ENCODE measurements around the gene ANP32D.

Gene ANP32D

DNA sequence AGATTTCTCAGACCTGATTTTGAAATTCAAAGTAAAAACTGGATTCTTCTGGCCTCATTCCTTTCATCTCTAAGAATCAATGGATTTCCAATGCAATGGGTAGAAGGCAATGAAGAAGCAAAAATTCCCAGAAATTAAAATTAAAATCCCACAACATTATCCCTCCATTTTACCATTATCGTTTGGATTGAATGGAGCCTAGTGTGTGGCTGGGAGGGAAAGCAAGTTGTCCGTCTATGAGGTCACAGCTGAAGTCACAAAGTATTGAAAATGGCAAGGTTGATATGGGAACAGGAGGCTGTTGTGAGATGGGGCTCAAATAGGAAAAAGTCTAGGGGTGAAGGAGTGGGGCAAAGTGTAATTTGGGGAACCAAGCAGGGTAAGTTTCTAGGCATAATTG is 9.8 kb downstream of the ANP32D start, which contains the start of gene C12orf54:
Gene C12orf54 (plus strand): TSS at position 301 of the 400 bp plus-strand sequence. CDS start 799 bp downstream, outside the sequence.
- Histone ChIP-seq H3K4me3 (ENCODE audit: low read depth, low read length) (no peak within 1 kb of the TSS), H3K4me1 (ENCODE audit: control insufficient read depth, insufficient read depth, low read length) (no peaks in the 10 kb centered on the region), H3K9me3 (ENCODE audit: control insufficient read depth, insufficient read depth, low read depth, low read length) (no peaks in the 10 kb centered on the region), H3K36me3 (ENCODE audit: control insufficient read depth in 2 of 2, insufficient read depth in 1 of 2, low read length in 2 of 2) (no peaks in the 10 kb centered on the region), H3K27ac (ENCODE audit: extremely low read depth, low read depth, low read length) (no peak within 1 kb of the TSS)
- POLR2A ChIA-PET, result no interaction called here
- TF ChIP-seq GLIS1 (tag by site-specific recombination; IDR thresholded peaks at IDR 0.05) (no peak), ZNF596 (tag by site-specific recombination; IDR thresholded peaks at IDR 0.05) (no peak), IKZF3 (tag by site-specific recombination; IDR thresholded peaks at IDR 0.05) (no peak)
- TF ChIP-seq, protein P1, sequence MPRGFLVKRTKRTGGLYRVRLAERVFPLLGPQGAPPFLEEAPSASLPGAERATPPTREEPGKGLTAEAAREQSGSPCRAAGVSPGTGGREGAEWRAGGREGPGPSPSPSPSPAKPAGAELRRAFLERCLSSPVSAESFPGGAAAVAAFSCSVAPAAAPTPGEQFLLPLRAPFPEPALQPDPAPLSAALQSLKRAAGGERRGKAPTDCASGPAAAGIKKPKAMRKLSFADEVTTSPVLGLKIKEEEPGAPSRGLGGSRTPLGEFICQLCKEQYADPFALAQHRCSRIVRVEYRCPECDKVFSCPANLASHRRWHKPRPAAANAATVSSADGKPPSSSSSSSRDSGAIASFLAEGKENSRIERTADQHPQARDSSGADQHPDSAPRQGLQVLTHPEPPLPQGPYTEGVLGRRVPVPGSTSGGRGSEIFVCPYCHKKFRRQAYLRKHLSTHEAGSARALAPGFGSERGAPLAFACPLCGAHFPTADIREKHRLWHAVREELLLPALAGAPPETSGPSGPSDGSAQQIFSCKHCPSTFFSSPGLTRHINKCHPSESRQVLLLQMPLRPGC (tag by site-specific recombination; IDR thresholded peaks at IDR 0.05), result no peak
- TF ChIP-seq, protein P2, sequence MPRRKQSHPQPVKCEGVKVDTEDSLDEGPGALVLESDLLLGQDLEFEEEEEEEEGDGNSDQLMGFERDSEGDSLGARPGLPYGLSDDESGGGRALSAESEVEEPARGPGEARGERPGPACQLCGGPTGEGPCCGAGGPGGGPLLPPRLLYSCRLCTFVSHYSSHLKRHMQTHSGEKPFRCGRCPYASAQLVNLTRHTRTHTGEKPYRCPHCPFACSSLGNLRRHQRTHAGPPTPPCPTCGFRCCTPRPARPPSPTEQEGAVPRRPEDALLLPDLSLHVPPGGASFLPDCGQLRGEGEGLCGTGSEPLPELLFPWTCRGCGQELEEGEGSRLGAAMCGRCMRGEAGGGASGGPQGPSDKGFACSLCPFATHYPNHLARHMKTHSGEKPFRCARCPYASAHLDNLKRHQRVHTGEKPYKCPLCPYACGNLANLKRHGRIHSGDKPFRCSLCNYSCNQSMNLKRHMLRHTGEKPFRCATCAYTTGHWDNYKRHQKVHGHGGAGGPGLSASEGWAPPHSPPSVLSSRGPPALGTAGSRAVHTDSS (tag by site-specific recombination; IDR thresholded peaks at IDR 0.05), result no peak
- TF ChIP-seq, protein P3, sequence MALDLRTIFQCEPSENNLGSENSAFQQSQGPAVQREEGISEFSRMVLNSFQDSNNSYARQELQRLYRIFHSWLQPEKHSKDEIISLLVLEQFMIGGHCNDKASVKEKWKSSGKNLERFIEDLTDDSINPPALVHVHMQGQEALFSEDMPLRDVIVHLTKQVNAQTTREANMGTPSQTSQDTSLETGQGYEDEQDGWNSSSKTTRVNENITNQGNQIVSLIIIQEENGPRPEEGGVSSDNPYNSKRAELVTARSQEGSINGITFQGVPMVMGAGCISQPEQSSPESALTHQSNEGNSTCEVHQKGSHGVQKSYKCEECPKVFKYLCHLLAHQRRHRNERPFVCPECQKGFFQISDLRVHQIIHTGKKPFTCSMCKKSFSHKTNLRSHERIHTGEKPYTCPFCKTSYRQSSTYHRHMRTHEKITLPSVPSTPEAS (tag by site-specific recombination; IDR thresholded peaks at IDR 0.05), result no peak
- TF ChIP-seq, protein P4, sequence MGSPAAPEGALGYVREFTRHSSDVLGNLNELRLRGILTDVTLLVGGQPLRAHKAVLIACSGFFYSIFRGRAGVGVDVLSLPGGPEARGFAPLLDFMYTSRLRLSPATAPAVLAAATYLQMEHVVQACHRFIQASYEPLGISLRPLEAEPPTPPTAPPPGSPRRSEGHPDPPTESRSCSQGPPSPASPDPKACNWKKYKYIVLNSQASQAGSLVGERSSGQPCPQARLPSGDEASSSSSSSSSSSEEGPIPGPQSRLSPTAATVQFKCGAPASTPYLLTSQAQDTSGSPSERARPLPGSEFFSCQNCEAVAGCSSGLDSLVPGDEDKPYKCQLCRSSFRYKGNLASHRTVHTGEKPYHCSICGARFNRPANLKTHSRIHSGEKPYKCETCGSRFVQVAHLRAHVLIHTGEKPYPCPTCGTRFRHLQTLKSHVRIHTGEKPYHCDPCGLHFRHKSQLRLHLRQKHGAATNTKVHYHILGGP (tag by site-specific recombination; IDR thresholded peaks at IDR 0.05), result no peak
- TF ChIP-seq, protein P5, sequence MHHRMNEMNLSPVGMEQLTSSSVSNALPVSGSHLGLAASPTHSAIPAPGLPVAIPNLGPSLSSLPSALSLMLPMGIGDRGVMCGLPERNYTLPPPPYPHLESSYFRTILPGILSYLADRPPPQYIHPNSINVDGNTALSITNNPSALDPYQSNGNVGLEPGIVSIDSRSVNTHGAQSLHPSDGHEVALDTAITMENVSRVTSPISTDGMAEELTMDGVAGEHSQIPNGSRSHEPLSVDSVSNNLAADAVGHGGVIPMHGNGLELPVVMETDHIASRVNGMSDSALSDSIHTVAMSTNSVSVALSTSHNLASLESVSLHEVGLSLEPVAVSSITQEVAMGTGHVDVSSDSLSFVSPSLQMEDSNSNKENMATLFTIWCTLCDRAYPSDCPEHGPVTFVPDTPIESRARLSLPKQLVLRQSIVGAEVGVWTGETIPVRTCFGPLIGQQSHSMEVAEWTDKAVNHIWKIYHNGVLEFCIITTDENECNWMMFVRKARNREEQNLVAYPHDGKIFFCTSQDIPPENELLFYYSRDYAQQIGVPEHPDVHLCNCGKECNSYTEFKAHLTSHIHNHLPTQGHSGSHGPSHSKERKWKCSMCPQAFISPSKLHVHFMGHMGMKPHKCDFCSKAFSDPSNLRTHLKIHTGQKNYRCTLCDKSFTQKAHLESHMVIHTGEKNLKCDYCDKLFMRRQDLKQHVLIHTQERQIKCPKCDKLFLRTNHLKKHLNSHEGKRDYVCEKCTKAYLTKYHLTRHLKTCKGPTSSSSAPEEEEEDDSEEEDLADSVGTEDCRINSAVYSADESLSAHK (tag by site-specific recombination; IDR thresholded peaks at IDR 0.05), result no peak
- CTCF ChIA-PET, result interaction anchor here (0.6 to 0.7 kb wide), 3 partner anchors 152 to 372 kb away, joined by 3 to 4 read pairs (median 4); no protein-coding TSS in a partner anchor

DNA sequence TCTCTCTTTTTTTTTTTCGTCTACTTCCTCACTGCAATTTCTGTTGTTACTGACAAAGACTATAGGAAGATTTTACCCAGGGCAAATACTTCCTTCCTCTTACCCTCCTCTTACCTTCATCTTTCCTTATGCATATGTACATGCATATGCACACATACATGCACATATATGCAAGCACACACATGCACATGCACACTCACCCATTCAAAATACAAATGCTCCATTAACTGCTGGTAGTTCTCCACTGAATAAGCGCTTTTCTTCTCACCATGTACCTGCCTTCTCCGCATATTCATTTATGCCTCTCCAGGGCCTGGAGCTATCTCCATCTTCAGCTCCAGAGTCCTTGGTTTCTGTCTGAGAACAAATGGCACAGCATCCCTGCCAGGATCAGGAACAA is 10.6 kb downstream of the ANP32D start:
- no peaks in the 10 kb centered on the region for H3K36me3 ChIP-seq (ENCODE audit: control insufficient read depth in 2 of 2, insufficient read depth in 1 of 2, low read length in 2 of 2)
- ChIA-PET POLR2A (no interaction called here), CTCF (interaction anchor here (0.7 to 1.5 kb wide), 2 partner anchors 136 to 167 kb away, joined by 3 to 5 read pairs; no protein-coding TSS in a partner anchor)
- H3K9me3 ChIP-seq (ENCODE audit: control insufficient read depth, insufficient read depth, low read depth, low read length), result no peaks in the 10 kb centered on the region
- no peak overlapping the region for H3K4me3 ChIP-seq (ENCODE audit: low read depth, low read length)
- H3K27ac ChIP-seq (ENCODE audit: extremely low read depth, low read depth, low read length), result no peak overlapping the region
- no peak for TF ChIP-seq ZBTB21 (tag by site-specific recombination; IDR thresholded peaks at IDR 0.05)
- TF ChIP-seq, protein P6, sequence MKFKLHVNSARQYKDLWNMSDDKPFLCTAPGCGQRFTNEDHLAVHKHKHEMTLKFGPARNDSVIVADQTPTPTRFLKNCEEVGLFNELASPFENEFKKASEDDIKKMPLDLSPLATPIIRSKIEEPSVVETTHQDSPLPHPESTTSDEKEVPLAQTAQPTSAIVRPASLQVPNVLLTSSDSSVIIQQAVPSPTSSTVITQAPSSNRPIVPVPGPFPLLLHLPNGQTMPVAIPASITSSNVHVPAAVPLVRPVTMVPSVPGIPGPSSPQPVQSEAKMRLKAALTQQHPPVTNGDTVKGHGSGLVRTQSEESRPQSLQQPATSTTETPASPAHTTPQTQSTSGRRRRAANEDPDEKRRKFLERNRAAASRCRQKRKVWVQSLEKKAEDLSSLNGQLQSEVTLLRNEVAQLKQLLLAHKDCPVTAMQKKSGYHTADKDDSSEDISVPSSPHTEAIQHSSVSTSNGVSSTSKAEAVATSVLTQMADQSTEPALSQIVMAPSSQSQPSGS (tag by site-specific recombination; IDR thresholded peaks at IDR 0.05; ENCODE audit: low read depth), result no peak
- no peak for TF ChIP-seq ZFP37 (tag by site-specific recombination; IDR thresholded peaks at IDR 0.05)
- no peak for TF ChIP-seq ZIC2 (tag by site-specific recombination; IDR thresholded peaks at IDR 0.05)
- no peak for TF ChIP-seq ZNF394 (tag by site-specific recombination; IDR thresholded peaks at IDR 0.05; ENCODE audit: borderline replicate concordance)
- no peak for TF ChIP-seq KLF10 (tag by site-specific recombination; IDR thresholded peaks at IDR 0.05)
- TF ChIP-seq, protein P7, sequence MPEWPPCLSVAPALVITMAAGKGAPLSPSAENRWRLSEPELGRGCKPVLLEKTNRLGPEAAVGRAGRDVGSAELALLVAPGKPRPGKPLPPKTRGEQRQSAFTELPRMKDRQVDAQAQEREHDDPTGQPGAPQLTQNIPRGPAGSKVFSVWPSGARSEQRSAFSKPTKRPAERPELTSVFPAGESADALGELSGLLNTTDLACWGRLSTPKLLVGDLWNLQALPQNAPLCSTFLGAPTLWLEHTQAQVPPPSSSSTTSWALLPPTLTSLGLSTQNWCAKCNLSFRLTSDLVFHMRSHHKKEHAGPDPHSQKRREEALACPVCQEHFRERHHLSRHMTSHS (tag by site-specific recombination; IDR thresholded peaks at IDR 0.05), result no peak
- no peak for TF ChIP-seq EGR2 (tag by site-specific recombination; IDR thresholded peaks at IDR 0.05; ENCODE audit: low read depth)
- no peak for TF ChIP-seq ZNF19 (tag by site-specific recombination; IDR thresholded peaks at IDR 0.05; ENCODE audit: low read depth)
- TF ChIP-seq ZNF114 (tag by site-specific recombination; IDR thresholded peaks at IDR 0.05), result no peak
- TF ChIP-seq ZNF416 (tag by site-specific recombination; IDR thresholded peaks at IDR 0.05), result no peak
- TF ChIP-seq KLF8 (tag by site-specific recombination; IDR thresholded peaks at IDR 0.05), result no peak
- TF ChIP-seq MYNN (tag by site-specific recombination; IDR thresholded peaks at IDR 0.05; ENCODE audit: borderline replicate concordance), result no peak
- TF ChIP-seq ZNF548 (tag by site-specific recombination; IDR thresholded peaks at IDR 0.05), result no peak
- TF ChIP-seq ZNF157 (tag by site-specific recombination; IDR thresholded peaks at IDR 0.05), result no peak
- TF ChIP-seq ZNF670 (tag by site-specific recombination; IDR thresholded peaks at IDR 0.05; ENCODE audit: low read depth), result no peak
- no peak for TF ChIP-seq ZNF530 (tag by site-specific recombination; IDR thresholded peaks at IDR 0.05; ENCODE audit: low read depth)
- TF ChIP-seq RBAK (tag by site-specific recombination; IDR thresholded peaks at IDR 0.05), result no peak
- H3K4me1 ChIP-seq (ENCODE audit: control insufficient read depth, insufficient read depth, low read length), result no peaks in the 10 kb centered on the region

Measured in HEK293 (cell line).